NCI-H128 (cell line): ENCODE measurements around the gene METAP1D.

Experiments used
- DNase-seq: peaks from one replicate; lab custom pipeline; 2025; ENCODE audit not compliant: unreplicated experiment; lab: John Stamatoyannopoulos, UW

METAP1D gene

GRCh38 chr2:172090044-172090961 is 90.5 kb downstream of the METAP1D start:
- DNase-seq, result no peak

GRCh38 chr2:172091000-172091641 is 91.4 kb downstream of the METAP1D start:
- DNase-seq, result no peak

- DNase-seq, result no peak
These were observed 92.2 kb downstream of the METAP1D start for GRCh38 chr2:172091761-172092566.

GRCh38 chr2:172092716-172093415 is 93.1 kb downstream of the METAP1D start:
- no peak for DNase-seq

DNA sequence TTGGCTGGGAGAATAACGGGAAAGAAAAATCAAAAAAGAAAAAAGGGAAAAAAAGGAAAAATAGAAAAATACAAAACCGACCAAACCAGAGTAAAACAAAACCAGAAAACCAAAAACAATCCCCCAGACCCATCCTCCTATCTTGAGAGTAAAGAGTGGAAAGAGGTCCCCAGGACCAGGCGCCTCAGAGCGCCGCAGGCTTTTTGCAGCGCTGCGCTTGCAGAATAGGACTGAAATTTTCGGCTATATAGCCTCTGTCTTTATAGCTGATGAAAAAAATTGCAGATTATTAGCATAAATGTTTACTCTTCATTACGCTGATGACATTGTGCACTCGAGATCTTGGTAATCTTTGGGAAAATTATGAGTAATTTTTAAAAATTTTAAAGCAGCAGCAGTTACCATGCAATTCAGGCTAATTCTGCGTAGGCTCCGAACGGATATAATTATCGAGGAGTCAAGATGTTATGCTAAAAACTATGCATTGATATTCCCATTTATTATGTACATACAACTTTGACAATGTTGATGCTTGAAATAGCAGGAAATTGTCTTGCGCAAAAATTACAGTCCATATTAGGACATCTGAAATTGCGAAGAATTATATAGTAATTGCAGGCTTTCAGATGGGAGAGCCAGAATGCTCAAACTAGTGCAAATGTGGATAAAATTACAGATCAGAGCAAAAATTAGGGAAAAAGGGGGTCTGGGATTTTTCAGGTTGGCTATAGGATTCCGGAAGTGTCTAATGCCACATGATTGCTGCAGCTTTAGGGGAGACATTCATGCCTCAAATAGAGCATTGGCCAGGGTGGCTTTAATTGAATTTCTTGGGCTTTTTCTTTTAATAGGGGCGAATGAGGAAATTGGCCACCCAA is 93.9 kb downstream of the METAP1D start:
- DNase-seq, result no peak

GRCh38 chr2:172094294-172095145 is 94.8 kb downstream of the METAP1D start:
- no peak for DNase-seq

GRCh38 chr2:172095146-172095904 is 95.6 kb downstream of the METAP1D start:
- no peak for DNase-seq

DNA sequence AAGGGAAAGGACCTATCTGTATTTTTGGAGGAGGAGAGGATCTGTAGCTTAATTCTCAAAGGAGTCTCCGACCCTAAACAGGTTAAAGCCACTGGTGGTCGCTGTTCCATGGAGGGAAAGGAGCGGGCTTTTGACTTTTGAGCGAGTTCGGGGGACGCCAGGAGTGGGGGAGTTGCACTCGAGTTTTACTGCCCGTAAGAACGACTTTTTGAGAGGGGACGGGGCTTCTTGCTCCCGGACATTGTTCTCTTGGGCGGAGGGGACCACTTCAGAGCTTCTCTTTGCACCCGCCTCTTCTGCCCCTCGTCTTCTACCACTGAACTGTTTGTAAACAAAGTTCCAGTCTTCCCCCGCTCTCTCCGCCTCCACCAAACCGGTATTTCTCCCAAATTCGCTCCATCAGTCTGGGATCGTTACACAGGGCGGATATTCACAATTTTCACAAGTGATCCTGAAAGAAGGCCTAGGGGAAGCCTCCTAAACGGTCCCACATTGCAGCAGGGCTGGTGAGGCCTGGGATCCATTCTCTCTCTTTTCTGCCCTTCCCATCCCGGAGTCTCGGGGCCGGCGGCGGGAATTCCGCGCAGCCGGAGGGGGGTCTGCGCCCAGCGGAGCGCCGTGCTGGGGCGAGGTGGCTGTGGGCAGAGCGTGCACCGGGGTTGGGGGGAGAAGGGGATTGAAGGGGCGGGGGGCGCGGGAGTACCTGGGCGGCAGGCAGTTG is 96.3 kb downstream of the METAP1D start:
- DNase-seq, result no peak

DNA sequence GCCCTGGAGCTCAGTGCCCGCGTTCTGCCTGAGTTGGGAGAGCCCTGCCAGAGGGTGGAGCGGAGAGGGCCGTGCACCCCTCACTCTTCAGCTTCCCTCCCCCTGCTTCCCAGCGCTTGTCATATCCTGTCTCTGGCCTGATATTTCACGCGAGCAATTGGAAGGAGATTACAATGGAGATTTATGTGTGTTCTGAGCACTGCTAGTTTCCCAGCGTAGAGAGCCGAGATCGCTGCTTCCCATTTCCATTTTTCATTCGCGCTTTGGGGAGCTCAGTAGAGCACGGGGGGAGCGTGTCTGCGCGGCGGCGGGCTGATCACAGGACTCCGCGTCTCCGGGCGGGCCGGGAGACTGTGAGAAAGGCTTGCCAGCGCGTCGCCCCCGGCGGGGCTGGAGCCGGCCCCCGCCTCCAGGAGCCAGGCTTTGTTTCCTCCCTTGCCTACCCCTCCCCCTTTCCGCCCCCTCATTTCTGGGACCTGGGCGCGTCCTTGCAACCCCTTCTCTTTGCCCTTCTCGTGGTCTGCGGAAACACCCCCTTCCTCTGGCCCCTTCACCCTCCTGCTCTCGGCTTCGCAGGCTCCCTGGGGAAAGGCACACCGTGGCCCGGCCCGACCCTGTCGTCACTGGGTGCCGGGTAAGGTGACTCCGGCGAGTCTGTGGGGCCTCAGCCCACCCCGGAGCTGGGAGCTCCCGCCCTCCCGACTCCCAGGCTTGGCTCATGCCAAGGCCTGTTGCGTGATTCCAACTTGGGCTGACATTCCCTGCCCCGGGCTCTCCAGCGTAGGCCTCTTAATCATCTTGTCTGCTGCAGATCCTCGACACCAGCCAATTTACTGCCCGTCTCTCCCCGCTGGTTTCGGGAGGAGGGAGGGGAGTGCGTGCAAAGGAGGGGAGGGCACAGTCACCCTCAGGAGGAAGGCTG is 97.1 kb downstream of the METAP1D start:
- DNase-seq, result no peak

DNA sequence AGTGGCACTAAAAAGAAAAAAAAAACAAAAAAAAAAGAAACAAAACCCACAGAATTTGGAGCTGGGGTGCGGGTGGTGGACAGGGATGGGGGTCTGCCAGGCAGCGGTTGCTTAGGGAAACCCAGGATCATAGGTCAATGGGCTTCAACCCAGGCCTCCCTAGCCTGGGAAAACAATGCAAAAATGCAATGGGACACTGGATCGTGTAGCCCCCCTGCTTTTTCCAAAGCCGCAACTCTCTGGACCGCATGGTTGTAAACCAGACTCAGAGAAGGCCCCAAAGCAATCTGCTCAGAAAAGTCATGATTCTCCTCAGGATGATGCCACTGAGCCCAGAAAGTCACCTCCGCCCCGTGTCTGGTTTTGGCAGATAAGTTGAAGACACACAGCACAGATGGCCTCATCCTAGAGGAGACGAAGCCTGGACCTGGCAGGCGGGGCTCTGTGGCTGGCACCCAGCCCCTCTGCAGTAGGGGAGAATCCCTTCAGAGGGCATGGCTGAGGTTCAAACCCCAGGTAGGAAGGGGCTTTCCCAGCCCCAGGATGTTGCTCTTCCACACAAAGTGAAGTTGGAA is 97.9 kb downstream of the METAP1D start:
- no peak for DNase-seq

DNA sequence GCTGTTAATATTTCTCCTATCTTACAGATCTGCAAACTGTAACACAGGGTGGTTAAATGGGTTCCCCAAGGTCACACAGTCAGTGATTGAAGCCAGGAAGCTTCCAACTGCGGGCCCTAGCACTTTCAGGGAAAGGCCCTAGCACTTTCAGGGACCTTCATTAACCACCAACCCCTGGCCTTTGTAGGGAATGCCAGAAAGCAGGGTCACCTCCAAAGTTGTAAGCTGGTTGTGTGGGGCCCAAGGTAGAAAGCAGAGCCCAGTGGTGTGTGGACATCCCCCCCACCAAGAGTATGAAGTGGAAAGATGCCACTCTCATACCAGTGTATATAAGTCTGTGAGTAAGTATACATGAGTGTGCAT is 98.5 kb downstream of the METAP1D start:
- DNase-seq, result no peak

DNA sequence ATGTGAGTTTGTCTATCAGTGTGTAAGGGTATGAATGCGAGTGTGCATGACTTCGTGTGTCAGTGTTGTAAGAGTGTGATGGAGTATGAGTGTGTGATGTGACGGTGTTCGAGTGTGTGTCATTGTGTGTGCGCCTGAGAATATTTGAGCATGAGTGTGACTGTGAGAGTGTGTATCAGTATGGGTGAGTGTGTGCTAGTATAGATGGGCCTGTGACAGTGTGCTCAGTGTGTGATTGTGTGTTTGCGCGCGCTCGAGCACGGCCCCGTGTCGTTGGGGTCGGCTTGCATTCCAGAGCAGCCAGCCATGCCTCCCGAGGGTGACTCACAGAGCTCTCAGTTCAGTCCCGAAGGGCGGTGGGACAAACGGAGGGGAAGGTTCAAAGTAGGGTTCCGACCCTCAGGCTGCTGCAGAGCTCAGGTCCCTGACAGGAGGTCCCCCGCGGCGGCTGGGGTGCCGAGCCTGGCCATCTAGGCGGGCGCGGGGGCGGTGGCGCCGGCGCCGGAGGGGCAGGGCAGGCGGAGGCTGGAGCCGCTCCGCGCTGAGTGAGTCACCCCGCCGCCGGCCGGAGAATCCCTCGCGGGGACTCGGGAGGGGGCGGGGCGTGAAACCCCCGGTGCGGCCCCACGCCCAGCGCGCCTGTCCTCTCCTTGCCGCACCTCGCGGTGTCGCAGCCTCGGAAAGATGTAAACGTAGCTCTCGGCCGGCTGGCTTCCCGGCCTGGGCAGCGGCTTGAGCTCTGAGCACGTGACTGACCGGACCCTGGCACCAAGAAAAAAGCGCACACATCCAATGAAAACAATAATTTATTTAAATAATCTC is 99.1 kb downstream of the METAP1D start:
- no peak for DNase-seq

- DNase-seq, result no peak
These were observed 99.8 kb downstream of the METAP1D start for GRCh38 chr2:172099472-172100079.

- DNase-seq, result no peak
These were observed 100.6 kb downstream of the METAP1D start for GRCh38 chr2:172100080-172100934.
